NCI-H2029 treated with DMSO at 0.1 percent for 48 hours (cell line): ENCODE results near the gene GPD1L.
"Not testable (repeated sequence)": the region's sequence is repeated elsewhere in the genome, so short reads cannot be mapped to it uniquely, and the experiment has no call there.

Source experiments
- DNase-seq: peaks from one replicate; lab custom pipeline; 2025; lab: John Stamatoyannopoulos, UW

GPD1L gene

GRCh38 chr3:32106132-32106928 lies at the start of gene GPD1L:
GPD1L (plus strand) TSS chr3:32106620; CDS start chr3:32106712, 92 bp downstream.
- peak; percentile 76 for DNase-seq

- DNase-seq, result not testable (repeated sequence)
Observed at GRCh38 chr3:32058465-32058864, 48.0 kb upstream of the GPD1L start.

DNA sequence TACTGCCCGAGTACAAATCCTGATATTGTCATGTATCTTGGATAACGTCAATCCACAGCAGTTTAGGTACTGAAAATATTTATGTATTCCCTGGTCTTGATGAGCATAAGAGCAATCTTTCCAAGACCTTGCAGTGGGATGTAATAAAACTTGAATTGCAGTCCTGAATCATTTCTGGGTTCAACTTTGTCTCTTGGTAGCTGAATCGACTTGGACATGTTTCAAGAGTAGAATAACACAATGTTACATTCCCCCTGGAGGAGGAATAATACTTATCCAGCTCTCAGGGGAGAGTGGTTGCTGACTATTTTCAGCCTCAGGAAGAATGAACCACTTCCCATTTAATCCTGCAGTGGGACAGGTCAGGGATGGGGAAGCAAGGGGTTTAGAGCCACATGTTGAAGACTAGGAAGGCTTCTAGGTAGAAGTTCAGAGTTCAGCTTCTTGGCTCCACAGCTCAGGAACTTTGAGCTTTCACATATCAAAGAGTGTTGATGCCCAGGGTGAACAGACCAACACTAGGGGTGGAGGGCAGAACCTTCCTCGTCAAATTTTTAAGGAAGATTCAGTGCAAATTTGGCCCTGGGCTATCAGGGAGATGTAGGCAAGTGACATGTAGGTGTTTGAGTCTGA lies 43.4 kb upstream of the GPD1L start:
- no peak for DNase-seq

DNA sequence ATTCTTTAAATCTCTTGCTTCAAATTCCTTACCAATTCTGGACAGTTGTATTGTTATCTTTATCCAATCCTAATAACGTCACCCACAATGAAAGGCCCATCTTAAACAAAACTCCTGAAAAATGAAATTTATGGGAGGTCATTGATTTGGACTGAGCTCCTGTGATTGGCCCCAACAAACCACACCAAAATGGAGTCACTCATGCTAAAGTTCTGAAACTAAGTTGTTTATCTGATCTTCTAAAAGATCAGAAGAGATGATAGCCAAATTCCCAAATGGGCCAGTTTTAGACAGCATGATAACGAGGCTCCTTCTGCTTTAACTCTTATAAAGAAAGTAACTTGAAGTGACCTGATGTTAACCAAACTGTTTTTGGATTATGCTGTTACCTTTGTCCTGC lies 39.7 kb upstream of the GPD1L start:
- DNase-seq, result no peak

DNA sequence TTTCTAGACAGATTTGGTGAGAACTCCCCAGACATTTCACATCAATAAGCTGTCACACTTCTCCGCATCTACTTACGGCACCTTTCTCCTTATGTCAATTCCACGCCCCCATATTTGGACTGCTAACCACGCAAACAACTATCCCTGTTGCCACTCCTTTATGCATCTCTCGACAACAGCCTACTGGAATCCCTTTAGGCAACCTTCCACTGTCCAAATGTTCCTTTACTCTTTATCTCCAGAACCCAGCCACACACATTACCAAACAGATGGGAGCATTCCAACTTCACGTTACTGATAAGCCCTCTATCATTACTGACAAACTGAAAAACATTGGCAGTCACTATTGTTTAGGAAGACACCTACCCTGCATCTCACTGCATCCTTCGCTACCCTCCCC lies 32.2 kb upstream of the GPD1L start:
- DNase-seq, result not testable (repeated sequence)

- DNase-seq, result no peak
Observed at GRCh38 chr3:32076566-32076965, 29.9 kb upstream of the GPD1L start.

DNA sequence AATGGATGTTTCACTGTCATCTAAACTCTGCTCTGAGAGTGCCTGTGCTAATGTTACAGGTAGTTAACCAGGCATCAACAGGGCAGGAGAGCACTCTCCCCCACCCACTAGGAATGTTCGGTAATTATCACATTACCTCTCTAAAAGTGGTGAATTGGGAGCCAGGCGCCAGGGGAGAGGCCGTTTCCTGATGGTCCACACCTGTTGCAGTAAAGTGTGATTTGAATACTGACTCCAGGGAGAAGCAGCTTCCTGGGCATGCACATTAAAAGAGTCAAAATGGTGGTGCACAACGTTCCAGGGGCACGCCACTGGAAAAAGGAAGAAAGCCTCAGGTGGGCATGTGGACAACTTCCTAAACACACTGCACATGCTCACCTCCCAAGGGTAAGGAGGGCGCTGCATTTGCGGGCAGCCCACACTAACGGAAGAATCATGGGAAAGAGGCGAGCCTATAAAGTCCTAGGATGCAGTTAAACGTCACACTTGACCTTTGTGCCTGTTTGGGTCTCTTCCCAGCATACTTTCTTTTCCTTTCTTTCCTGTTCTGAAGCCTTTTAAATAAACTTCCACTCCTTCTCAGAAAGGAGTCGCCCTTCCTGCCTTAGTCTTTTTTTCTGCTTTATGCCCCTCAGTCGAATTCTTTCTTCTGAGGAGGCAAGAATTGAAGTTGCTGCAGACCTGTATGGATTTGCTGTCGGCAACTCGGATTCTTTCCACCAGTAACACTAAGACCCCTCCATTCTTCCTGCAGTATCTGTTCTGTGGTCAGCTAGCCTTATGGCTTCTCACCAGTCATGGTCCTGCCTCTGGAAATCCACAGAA lies 28.9 kb upstream of the GPD1L start:
- DNase-seq, result no peak

DNA sequence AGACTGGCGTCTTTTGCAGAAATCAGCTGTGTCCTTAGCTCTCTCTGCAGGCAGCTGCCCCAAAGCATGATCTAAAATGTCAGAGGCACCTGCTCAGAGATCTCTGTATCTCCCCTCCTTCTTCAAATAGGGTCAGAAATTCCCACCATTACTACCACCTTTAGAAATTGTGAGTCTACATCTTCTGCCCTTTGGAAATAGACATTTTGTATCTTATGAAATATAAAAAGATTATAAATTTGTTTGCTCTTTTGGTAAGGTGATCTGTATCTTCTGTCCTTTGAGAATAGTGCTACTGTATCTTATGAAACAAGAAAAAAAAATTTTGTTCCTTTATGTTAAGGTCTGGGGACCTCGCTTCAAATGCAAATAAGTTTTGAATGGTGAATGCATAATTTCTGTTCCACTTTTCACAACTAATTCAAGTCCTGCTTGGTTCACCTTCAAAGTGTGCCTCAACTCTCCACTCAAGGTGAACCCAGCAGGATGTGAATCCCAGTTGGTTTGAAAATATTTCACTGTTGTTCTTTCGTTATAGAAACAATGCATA lies 28.3 kb upstream of the GPD1L start:
- DNase-seq, result no peak

DNA sequence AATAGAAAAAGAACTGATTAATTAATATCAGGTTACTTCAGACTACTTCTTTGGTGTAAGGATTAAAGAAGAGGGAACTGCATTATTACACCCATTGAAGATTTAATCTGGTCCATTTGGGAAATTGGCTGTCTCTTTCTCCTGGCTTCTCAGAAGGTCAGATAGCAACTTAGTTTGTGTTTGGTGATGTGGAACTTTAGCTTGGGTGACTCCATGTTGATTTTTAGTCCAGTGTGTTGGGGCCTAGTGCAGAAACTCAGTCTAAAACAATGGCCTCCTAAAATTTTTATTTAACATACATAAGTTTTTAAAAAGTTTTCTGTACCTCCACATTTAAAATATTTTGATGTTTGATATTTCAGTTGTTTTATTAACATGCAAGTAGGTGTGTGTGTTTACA lies 27.6 kb upstream of the GPD1L start:
- DNase-seq, result no peak

DNA sequence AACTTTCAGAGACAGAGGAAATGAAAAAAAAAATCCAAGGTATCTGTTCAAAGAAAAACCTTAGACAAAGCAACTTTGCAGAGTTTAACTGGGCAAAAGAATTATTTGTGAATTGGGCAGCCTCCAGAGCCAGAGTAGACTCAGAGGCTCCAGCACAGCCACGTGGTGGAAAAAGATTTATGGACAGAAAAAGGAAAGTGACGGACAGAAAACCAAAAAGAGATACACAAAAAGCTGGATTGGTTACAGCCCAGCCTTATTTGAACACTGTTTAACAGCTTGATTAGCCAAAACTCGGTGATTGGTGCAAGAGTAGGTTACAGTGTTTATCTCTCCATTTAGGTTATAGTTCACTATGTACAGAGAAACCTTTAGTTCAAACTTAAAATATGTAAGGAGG lies 23.7 kb upstream of the GPD1L start:
- no peak for DNase-seq

DNA sequence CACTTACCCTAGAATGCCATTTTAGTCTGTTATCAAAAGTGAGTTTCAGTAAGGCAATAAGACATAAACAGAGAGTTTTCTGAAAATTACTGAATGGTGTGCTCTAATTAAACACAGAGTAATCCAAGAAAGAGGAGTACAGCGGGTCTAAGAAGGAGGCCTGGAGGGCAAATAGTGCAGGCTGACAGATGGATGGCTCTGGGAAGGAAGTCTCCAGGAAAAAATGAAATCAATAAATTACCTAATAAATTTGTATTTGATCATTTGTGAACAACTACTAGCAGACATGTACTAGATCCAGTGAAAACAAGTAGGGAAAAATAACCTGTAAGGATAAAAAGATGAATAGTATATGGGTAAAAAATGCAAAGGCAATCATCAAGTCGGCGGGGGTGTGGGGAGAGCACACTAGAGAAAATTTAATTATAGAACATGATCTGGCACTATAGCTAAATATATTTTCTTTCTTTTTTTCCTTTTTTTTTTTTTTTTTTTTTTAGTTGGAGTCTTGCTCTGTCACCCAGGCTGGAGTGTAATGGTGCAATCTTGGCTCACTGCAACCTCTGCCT lies 22.6 kb upstream of the GPD1L start:
- no peak for DNase-seq

DNA sequence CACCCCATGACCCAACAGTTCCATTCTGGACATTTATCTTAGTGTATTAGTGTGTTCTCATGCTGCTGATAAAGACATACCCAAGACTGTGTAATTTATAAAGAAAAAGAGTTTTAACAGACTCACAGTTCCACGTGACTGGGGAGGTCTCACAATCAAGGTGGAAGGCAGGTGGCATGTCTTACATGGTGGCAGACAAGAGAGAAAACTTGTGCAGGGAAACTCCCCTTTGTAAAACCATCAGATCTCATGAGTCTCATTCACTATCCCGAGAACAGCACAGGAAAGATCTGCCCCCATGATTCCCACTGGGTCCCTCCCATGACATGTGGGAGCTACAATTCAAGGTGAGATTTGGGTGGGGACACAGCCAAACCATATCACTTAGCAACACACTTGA lies 21.6 kb upstream of the GPD1L start:
- no peak for DNase-seq

- DNase-seq, result no peak
Observed at GRCh38 chr3:32086464-32086863, 20.0 kb upstream of the GPD1L start.

GRCh38 chr3:32089476-32089875 lies 16.9 kb upstream of the GPD1L start:
- no peak for DNase-seq

DNA sequence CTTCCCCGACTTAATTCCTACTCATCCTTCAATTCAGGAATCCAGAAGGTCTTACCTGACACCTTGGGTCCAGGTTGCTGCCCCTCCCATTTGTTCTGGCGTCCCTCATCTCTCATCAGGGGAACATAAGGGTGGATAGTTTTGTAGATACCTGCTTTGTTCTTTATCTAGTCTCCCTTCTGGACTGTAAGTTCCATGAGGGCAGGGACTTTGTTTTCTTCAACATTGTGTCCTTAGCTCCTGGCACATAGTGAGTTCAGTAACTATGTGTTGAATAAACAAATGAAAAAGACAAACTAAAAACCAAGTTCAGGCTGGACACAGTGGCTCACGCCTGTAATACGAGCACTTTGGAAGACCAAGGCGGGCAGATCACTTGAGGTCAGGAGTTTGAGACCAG lies 13.2 kb upstream of the GPD1L start:
- no peak for DNase-seq

GRCh38 chr3:32095431-32095830 lies 11.0 kb upstream of the GPD1L start:
- DNase-seq, result no peak

- no peak for DNase-seq
Observed at GRCh38 chr3:32097768-32098167, 8.7 kb upstream of the GPD1L start.

GRCh38 chr3:32098528-32098927 lies 7.9 kb upstream of the GPD1L start:
- DNase-seq, result no peak

DNA sequence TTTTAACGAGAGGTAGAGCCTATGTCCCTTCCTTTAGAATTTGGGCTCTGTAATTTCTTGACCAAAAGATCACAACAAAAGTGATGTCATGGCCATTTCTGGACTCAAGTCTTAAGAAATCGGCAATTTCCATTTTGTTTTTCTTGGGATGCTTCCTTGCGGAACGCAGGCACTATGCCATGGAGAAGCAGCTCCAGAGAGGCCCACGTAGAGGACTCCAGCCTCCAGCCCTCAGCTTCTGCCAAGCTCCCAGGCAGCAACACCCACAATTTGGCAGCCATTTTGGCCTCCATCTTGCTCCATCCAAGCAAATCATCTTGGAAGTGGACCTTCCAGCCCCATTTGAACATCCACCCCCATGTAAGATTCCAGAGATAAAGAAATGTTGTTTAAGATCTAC lies 6.0 kb upstream of the GPD1L start:
- DNase-seq, result no peak

GRCh38 chr3:32102289-32102688 lies 4.1 kb upstream of the GPD1L start:
- DNase-seq, result no peak

DNA sequence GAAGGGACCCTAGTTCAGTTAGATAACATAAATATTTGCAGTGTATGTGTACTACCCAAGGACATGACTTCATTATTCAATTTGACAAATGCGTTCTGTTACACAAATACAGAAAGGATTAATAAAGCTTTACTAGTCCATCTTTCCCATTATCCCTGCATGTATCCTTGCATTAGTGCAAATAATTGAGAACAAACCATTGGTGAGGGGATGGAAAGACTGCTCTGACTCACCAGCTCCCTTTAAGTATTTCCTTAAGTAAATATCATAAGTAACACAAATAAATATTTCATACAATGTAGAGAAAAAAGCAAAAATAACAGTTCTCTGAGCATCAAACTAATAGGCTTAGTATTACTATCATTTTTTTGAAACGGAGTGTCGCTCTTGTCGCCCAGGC lies 1.9 kb upstream of the GPD1L start:
- no peak for DNase-seq
